Measurements from ENCODE around the gene NUMA1.

DNA sequence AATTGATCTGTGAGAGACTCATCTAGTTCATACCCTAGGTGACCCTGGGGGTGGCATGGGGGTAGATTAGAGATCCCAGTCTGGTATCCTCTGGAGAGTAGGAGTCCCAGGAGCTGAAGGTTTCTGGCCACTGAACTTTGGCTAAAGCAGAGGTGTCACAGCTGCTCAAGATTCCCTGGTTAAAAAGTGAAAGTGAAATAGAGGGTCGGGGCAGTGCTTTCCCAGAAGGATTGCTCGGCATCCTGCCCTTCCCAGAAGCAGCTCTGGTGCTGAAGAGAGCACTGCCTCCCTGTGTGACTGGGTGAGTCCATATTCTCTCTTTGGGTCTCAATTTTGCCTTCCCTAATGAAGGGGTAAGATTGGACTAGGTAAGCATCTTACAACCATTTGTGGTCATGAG, 81.0 kb downstream of the NUMA1 start:
- no peak for TF ChIP-seq EZH2 (IDR thresholded peaks at IDR 0.05)
- TF ChIP-seq POLR2AphosphoS5 (IDR thresholded peaks at IDR 0.05; ENCODE audit: borderline replicate concordance, low read depth, low read length), result no peak
- TF ChIP-seq FOXP2 (optimal IDR thresholded peaks at IDR 0.05; ENCODE audit: control extremely low read depth, extremely low read length, insufficient read depth), result no peak

Data from SK-N-MC (cell line).